GM12873 (cell line): Measurements from ENCODE around the gene FBXW5.

ENCODE experiments used
- TF ChIP-seq, protein P1 (sequence below): IDR thresholded peaks from 2 replicates; pipeline ENCODE4 v1.5.1; 2012; ENCODE audit warnings: low read depth, mild to moderate bottlenecking, moderate library complexity, low read length, control low read depth; ENCODE audit not compliant: insufficient read depth; ENCODE audit errors: missing control alignments

FBXW5 gene

DNA sequence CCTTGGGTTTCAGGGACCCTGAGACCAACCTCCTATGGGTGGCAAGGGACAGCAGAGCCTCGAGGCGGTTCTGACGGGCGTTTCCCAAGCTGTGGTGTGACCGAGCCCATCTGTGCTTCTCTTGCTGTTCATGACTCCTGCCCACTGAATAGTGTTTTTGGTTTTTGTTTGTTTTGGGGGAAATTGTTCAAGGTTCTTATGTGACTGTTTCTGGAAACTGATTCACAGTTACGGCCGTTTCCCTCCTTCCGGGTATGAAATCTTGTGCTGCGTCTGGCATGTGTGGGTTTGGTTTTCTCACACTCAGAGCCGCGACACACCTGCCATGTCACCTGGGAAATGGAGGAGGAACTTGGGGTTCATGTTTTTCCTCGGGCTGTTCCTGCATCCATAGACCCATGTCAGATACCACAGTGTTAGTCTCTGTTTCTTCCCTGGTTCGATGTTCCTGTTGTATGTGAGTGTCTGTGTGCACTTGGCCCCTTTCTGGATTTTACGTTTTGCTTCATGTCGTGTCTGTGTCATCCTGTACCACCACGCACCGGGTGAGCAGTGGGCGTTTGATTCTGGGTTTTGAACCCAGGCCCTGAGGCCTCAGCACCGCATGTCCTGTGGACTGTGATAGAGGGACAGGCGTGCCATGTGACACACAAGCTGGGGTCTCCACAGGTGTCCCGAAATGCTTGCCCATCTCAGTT, 28.8 kb downstream of the FBXW5 start:
- TF ChIP-seq, protein P1, sequence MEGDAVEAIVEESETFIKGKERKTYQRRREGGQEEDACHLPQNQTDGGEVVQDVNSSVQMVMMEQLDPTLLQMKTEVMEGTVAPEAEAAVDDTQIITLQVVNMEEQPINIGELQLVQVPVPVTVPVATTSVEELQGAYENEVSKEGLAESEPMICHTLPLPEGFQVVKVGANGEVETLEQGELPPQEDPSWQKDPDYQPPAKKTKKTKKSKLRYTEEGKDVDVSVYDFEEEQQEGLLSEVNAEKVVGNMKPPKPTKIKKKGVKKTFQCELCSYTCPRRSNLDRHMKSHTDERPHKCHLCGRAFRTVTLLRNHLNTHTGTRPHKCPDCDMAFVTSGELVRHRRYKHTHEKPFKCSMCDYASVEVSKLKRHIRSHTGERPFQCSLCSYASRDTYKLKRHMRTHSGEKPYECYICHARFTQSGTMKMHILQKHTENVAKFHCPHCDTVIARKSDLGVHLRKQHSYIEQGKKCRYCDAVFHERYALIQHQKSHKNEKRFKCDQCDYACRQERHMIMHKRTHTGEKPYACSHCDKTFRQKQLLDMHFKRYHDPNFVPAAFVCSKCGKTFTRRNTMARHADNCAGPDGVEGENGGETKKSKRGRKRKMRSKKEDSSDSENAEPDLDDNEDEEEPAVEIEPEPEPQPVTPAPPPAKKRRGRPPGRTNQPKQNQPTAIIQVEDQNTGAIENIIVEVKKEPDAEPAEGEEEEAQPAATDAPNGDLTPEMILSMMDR: no peak

DNA sequence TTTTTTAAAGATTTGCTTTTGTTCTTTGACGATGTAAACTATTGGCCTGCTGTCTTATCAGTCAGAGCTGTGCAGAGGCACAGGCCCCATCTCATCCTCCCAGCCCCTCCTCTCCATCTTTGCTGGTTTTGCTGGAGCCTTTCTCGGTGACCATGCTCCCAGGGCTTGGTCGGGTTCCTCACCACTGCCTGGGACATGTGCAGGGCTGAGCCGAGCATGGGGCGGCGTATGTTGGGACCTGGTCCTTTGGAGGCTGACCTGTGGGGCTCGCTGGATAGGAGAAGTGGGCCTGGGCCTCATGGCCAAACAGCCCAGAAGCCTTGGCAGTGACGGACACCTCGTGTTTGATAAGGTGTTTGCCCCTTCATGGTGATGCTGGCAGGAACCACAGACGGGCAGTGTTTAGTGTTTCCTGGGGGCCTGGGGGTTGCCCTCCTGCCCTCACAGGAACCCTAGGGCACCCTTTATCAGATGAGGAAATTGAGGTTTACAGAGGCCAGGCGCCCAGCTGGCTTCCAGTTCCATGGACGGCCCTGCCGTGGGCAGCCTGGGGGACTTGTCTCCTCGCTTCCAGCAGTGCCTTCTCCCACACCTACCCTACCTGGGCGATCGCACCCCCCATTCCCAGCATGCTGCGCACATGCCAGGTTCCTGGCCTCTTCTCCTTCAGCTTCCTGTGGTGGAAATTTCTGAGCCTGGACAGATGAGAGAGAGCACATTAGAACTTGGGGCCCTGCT, 30.7 kb downstream of the FBXW5 start:
- TF ChIP-seq, protein P1: no peak

DNA sequence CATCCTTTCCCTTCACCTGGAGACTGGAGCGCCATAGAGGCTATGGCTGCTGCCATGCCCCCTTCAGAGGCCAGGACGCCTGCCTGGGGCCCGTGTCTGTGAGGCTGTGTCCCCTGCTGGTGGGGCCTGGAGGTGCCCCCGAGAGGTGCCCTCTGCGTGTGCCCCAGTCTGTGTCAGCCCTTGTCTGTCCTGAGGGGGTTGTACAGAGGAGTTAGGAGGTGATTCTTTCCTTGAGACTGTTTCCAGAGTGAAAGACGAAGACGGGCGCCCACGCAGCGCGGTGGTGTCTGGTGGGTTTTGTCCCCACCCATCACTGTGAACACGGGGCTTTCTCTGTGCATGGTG, 33.7 kb downstream of the FBXW5 start:
- TF ChIP-seq, protein P1: peak; percentile 33

DNA sequence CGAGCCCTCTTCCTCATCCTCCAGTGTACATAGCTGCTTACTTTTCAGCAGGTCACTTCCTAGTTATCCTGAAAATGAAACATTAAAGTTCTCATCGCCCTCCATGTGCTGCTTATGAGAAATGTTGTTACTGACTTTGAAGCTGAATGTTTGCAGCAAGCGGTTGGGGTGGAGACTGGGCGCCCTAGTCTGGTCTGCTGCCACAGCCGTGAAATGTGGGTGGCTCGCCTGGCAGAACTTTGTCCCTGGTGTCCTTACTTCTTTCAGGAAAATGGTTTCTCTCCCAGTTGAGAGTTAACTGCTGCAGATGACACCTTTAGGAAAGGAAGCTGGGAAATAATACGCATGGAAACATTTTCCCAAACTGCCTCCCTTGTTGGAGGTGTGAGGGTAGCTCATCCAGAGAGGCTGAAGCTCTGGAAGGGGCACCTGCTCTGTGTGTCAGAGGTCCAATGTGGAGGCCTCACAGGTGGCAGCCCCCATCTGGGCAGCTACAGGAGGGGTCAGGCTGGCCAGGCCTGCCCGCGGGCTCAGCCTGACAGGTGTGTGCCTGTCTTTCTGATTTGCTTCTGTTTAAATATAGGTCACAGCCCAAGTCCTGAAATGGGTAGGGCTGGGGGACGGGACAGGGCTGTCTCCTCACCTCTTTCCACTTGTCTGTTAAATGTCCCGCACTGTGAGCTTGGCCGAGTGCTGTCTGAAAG, 34.2 kb downstream of the FBXW5 start:
- TF ChIP-seq, protein P1: no peak

DNA sequence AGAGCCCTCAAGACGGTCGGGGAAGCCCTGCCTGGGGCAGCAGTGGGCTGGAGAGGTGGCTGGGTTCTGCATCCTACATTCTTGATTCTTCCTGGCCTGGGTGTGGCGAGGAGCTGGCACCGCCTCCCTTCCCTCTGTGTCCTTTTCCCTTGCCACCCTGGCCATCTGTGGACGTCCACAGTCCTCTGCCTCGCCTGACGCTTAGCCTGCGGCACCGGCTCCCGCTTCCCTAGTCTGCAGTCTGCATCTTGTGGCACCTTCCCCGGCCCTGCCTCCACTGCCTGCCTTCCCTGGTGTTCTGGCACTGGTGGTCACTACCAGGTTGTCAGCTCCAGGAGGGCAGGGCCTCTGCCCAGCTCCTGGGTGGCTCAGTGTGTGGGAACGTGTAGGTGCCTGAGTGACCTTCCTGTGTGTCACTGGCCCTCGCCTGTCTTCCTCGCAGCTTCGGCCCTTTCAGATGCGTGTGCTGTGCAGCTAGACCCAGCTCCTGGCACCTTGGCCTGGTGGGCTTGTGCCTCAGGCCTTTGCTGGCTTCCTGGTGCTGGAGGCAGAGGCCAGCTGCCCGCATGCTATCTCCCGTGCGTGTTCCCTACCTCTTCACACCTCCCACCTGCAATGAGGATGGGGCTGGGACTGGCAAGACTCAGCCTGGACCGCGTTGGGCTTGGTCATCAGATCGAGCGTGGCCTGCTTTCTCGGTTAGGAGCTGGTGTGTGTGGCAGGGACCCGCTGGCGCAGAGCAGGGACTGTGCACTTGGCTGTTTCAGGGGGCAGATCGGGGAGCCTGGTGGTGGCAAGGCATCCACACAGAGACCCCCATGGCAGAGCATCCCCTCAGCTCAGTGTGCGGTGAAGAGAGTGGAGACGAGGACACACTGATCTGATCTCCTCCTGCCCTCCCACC, 37.3 kb downstream of the FBXW5 start:
- TF ChIP-seq, protein P1: no peak

DNA sequence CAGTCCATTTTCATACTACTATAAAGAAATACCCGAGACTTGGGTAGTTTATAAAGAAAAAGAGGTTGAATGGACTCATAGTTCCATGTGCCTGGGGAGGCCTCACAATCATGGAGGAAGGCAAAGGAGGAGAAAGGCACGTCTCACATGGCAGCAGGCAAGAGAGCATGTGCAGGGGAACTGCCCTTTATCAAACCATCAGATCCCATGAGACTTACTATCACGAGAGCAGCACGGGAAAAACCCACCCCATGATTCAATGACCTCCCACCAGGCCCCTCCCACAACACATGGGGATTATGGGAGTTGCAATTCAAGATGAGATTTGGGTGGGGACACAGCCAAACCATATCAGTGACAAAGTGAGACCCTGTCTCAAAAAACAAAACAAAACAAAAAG, 38.3 kb downstream of the FBXW5 start:
- TF ChIP-seq, protein P1: no peak
